SJCRH30 (cell line): ENCODE data around the gene KCNAB1. TPM values are rescaled to one million over a fixed set of nuclear protein-coding genes. Genes with fewer than 3 reads are reported as not detected.

Experiments
- DNase-seq, 2 experiments: peaks; one replicate each; pipeline ENCODE4 v3.0.0-alpha.2; 2015 to 2020
- H3K27ac ChIP-seq: fragments of 250-450 bp; sonication (Bioruptor Pico); 2 replicates; pipeline ENCODE4 v1.5.1; 2020; ENCODE audit warnings: mild to moderate bottlenecking, moderate library complexity
- H3K27me3 ChIP-seq: fragments of 250-450 bp; sonication (Bioruptor Pico); 2 replicates; pipeline ENCODE4 v1.5.1; 2020; ENCODE audit warnings: mild to moderate bottlenecking, moderate library complexity
- H3K36me3 ChIP-seq: fragments of 250-450 bp; sonication (Bioruptor Pico); 2 replicates; pipeline ENCODE4 v1.5.1; 2020; ENCODE audit warnings: mild to moderate bottlenecking, moderate library complexity
- H3K4me1 ChIP-seq: fragments of 250-450 bp; sonication (Bioruptor Pico); 2 replicates; pipeline ENCODE4 v1.5.1; 2020; ENCODE audit warnings: mild to moderate bottlenecking, moderate library complexity
- H3K4me3 ChIP-seq: fragments of 250-450 bp; sonication (Bioruptor Pico); 2 replicates; pipeline ENCODE4 v1.5.1; 2020; ENCODE audit warnings: mild to moderate bottlenecking, moderate library complexity
- H3K9me3 ChIP-seq: fragments of 250-450 bp; sonication (Bioruptor Pico); replicated peaks from 2 replicates; pipeline ENCODE4 v1.5.1; 2020; ENCODE audit warnings: mild to moderate bottlenecking, moderate library complexity
- total RNA-seq: library from RNA; depleted of rRNA; stranded (reverse); fragments of >200 nt; shearing (Covaris generic); gene quantifications from 2 replicates; pipeline ENCODE4 v1.2.3, GENCODE V29; 2014

KCNAB1 gene
- total RNA-seq, 1 experiment from 2014 or later, result not detected

DNA sequence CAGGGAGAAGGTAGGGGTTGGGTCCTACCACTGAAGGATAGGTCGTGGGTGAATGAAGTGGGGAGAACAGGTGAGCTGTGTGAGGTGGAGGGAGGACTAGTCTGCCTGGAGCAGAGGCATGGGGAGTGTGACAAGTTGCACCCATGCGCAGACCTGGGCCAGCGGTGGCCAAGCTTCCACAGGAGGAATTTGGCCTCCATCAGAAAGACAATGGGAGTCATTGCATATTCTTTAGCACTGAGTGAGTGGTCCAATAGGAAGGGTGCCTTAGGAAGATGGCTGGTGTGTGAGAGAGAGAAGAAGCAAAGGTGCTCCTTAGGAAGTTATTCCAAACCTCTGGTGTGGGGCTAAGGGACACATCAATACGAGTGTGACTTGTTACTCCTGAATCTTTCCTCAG, 191.1 kb downstream of the KCNAB1 start:
- DNase-seq, result no peak
- no peaks in the 10 kb centered on the region for H3K9me3 ChIP-seq
- no peaks in the 10 kb centered on the region for H3K36me3 ChIP-seq
- H3K27ac ChIP-seq, result no peak overlapping the region
- no peaks in the 10 kb centered on the region for H3K27me3 ChIP-seq
- H3K4me3 ChIP-seq, result no peak overlapping the region
- H3K4me1 ChIP-seq, result no peaks in the 10 kb centered on the region

DNA sequence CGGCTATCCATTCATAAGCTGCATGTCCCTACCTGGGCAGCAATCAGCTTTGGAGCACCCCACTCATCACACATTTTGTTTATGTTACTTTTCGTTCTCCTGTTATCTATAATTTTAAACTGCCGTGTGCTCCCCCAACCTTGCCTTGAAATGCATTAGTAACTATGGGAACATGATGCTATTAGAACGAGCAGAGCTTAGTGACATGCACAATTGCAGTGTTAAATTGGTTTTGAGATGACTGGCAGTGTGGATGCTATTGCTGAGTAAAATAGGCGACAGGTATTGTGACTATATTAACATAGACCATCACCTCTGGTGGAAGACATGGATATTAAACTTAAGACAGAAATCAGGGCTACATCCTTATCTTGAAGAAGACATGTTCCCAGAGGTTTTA, 191.6 kb downstream of the KCNAB1 start:
- no peak for DNase-seq
- no peaks in the 10 kb centered on the region for H3K36me3 ChIP-seq
- H3K9me3 ChIP-seq, result no peaks in the 10 kb centered on the region
- no peaks in the 10 kb centered on the region for H3K4me1 ChIP-seq
- no peak overlapping the region for H3K4me3 ChIP-seq
- no peaks in the 10 kb centered on the region for H3K27me3 ChIP-seq
- H3K27ac ChIP-seq, result no peak overlapping the region

- Histone ChIP-seq H3K4me3 (no peak overlapping the region), H3K36me3 (no peaks in the 10 kb centered on the region), H3K27ac (no peak overlapping the region), H3K9me3 (no peaks in the 10 kb centered on the region), H3K27me3 (no peaks in the 10 kb centered on the region), H3K4me1 (no peaks in the 10 kb centered on the region; the same call in 1 of the 2 replicates)
- no peak for DNase-seq
Measured at GRCh38 chr3:156316076-156316475, 195.7 kb downstream of the KCNAB1 start.

- no peak for DNase-seq
- no peak overlapping the region for H3K4me3 ChIP-seq
- no peak overlapping the region for H3K27ac ChIP-seq
Measured at GRCh38 chr3:156317462-156318074, 197.2 kb downstream of the KCNAB1 start.

DNA sequence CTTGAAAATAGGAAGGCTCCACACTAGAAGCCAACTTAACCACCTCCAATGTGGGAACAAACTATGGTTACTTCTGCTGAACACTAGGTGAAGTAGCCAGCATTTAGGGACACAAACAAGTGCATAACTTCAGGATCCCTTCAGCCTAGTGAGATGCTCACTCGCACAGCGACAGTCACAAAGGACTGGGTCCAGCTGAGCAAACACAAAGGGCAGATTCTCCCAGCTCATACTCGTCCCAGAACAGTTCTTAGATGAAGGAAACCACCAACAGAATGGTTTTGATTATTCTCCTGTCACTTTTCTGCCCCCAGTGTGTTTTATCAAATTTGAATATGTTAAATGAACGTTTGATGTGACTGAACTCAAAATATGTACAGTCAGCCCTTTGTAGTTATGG, 201.6 kb downstream of the KCNAB1 start:
- no peaks in the 10 kb centered on the region for H3K36me3 ChIP-seq
- DNase-seq, result no peak
- H3K4me3 ChIP-seq, result no peak overlapping the region

More at GRCh38 chr3:156317462-156318074, 197.2 kb downstream of the KCNAB1 start:
- H3K27me3 ChIP-seq, result no peaks in the 10 kb centered on the region
- H3K4me1 ChIP-seq, result no peaks in the 10 kb centered on the region; the same call in 1 of the 2 replicates
- H3K9me3 ChIP-seq, result no peaks in the 10 kb centered on the region
- H3K36me3 ChIP-seq, result no peaks in the 10 kb centered on the region

DNA sequence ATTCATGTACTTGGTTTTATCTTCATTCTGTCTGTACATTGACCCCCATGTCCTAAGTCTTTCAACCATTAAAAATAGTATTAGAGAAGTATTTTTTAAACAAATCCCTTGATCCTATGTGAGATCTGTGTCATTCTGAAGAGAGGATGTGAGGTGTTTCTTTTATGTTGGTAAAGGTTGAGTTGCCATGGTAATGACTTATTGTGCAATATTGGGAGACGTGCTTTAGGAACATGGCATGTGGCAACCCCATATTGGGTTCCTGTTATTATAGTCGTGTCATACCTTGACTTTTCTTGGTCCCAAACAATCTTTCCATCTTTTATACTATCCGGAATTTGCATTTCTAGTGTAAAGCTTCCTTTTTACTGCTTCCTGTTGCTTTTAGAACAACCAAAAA, 203.1 kb downstream of the KCNAB1 start:
- no peaks in the 10 kb centered on the region for H3K27me3 ChIP-seq
- H3K27ac ChIP-seq, result no peak overlapping the region
- H3K36me3 ChIP-seq, result no peaks in the 10 kb centered on the region
- H3K4me1 ChIP-seq, result no peaks in the 10 kb centered on the region
- no peaks in the 10 kb centered on the region for H3K9me3 ChIP-seq
- DNase-seq, result no peak
- no peak overlapping the region for H3K4me3 ChIP-seq

More for the DNA sequence above, 201.6 kb downstream of the KCNAB1 start:
- Histone ChIP-seq H3K4me1 (no peaks in the 10 kb centered on the region; the same call in 1 of the 2 replicates), H3K9me3 (no peaks in the 10 kb centered on the region), H3K27me3 (no peaks in the 10 kb centered on the region), H3K27ac (no peak overlapping the region)

GRCh38 chr3:156330415-156330814, 210.0 kb downstream of the KCNAB1 start:
- Histone ChIP-seq H3K27me3 (no peaks in the 10 kb centered on the region), H3K9me3 (no peaks in the 10 kb centered on the region), H3K36me3 (no peaks in the 10 kb centered on the region), H3K4me3 (no peak overlapping the region), H3K27ac (no peak overlapping the region), H3K4me1 (no peaks in the 10 kb centered on the region)
- no peak for DNase-seq

GRCh38 chr3:156332304-156332703, 211.9 kb downstream of the KCNAB1 start:
- no peaks in the 10 kb centered on the region for H3K4me1 ChIP-seq
- H3K4me3 ChIP-seq, result no peak overlapping the region
- H3K27ac ChIP-seq, result no peak overlapping the region
- H3K9me3 ChIP-seq, result no peaks in the 10 kb centered on the region
- no peaks in the 10 kb centered on the region for H3K27me3 ChIP-seq
- DNase-seq, result no peak
- no peaks in the 10 kb centered on the region for H3K36me3 ChIP-seq

- Histone ChIP-seq H3K4me1 (no peaks in the 10 kb centered on the region), H3K27me3 (no peaks in the 10 kb centered on the region), H3K9me3 (no peaks in the 10 kb centered on the region), H3K36me3 (no peaks in the 10 kb centered on the region), H3K27ac (no peak overlapping the region), H3K4me3 (no peak overlapping the region)
- DNase-seq, result no peak
Measured at GRCh38 chr3:156334841-156335545, 214.6 kb downstream of the KCNAB1 start.

GRCh38 chr3:156339491-156339890, 219.1 kb downstream of the KCNAB1 start:
- no peak for DNase-seq
- H3K36me3 ChIP-seq, result no peaks in the 10 kb centered on the region
- no peak overlapping the region for H3K27ac ChIP-seq
- no peaks in the 10 kb centered on the region for H3K9me3 ChIP-seq
- H3K4me1 ChIP-seq, result no peaks in the 10 kb centered on the region
- no peak overlapping the region for H3K4me3 ChIP-seq
- H3K27me3 ChIP-seq, result no peaks in the 10 kb centered on the region

- H3K27ac ChIP-seq, result no peak overlapping the region
- no peaks in the 10 kb centered on the region for H3K4me1 ChIP-seq
- DNase-seq, result no peak
- H3K36me3 ChIP-seq, result no peaks in the 10 kb centered on the region
- no peaks in the 10 kb centered on the region for H3K27me3 ChIP-seq
- no peaks in the 10 kb centered on the region for H3K9me3 ChIP-seq
- H3K4me3 ChIP-seq, result no peak overlapping the region
Measured at GRCh38 chr3:156341332-156341731, 221.0 kb downstream of the KCNAB1 start.

GRCh38 chr3:156341831-156342416, 221.5 kb downstream of the KCNAB1 start:
- Histone ChIP-seq H3K27me3 (no peaks in the 10 kb centered on the region), H3K36me3 (no peaks in the 10 kb centered on the region), H3K27ac (no peak overlapping the region), H3K4me3 (no peak overlapping the region), H3K4me1 (no peaks in the 10 kb centered on the region), H3K9me3 (no peaks in the 10 kb centered on the region)
- no peak for DNase-seq

DNA sequence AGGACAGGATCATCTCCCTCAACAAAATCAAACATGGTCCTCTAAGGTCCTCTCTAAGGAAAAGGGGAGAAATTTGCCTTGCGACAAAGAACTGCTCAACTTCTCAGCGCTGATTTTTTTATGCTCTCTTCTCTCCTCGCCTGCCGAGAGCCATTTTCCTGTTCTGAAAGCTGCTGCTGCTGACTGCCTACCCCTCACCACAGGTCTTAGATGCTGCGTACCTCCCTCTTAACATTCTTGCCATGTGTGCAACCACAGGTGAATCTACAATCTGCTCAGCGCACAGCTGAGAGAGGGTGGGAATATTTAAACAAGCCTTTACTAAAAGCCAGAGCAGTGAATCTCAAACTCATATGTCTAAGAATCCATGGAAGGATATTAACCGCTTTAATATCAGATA, 223.8 kb downstream of the KCNAB1 start:
- Histone ChIP-seq H3K36me3 (no peaks in the 10 kb centered on the region), H3K27ac (no peak overlapping the region), H3K27me3 (no peaks in the 10 kb centered on the region), H3K4me1 (no peaks in the 10 kb centered on the region), H3K4me3 (no peak overlapping the region), H3K9me3 (no peaks in the 10 kb centered on the region)
- DNase-seq, result no peak

DNA sequence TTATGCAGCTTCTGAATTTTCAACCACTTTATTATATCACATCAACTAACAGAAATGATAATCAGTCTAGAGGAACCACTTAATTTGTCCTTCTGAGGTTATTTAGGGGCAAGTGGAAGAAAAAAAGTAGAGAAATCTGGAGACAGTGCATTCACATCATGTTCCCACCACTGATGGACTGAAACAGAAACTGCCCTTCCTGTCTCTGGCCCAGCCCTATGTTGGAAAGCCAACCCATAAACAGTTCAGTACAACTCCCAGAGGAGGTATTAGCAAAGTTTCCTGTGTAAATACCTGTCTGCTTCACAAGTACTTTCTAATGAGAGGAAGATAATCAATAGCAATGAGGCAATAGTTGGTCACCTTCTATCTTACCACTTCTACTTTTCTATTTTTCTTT, 228.7 kb downstream of the KCNAB1 start:
- no peak for DNase-seq
- H3K9me3 ChIP-seq, result no peaks in the 10 kb centered on the region
- no peaks in the 10 kb centered on the region for H3K27me3 ChIP-seq
- no peak overlapping the region for H3K27ac ChIP-seq
- no peak overlapping the region for H3K4me3 ChIP-seq
- H3K4me1 ChIP-seq, result no peaks in the 10 kb centered on the region
- H3K36me3 ChIP-seq, result no peaks in the 10 kb centered on the region

DNA sequence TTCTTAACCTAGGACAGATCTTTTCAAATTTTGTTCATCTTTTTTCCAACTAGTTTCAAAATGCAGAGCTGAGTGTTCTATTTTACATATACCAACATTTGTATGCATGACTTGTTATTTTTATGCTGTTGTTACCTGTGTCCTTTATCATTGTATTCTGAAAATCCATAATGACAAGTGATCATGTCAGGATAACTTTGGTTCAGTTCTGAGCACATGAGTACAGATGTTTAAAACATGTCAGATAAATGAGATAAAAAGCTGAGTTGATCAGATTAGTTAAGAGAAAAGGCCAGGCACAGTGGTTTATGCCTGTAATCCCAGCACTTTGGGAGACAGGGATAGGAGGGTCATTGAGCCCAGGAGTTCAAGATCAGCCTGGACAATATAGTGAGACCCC, 229.6 kb downstream of the KCNAB1 start:
- Histone ChIP-seq H3K9me3 (no peaks in the 10 kb centered on the region), H3K4me3 (no peak overlapping the region), H3K27me3 (no peaks in the 10 kb centered on the region), H3K27ac (no peak overlapping the region), H3K36me3 (no peaks in the 10 kb centered on the region), H3K4me1 (no peaks in the 10 kb centered on the region)
- no peak for DNase-seq
